Suprapubic skin (tissue), 3 donors: ENCODE measurements around the gene CALML5.

Source experiments
- CTCF ChIP-seq, 2 donors: fragments of 200-600 bp in 1 of 2; fragments of 450-650 bp in 1 of 2; sonication (generic) in 1 of 2; IDR thresholded peaks; one replicate each; pipeline ENCODE4 v1.5.1; 2016 to 2019; ENCODE audit warnings: antibody characterized with exemption in 2 of 2, mild to moderate bottlenecking in 1 of 2, moderate library complexity in 1 of 2
- POLR2AphosphoS5 ChIP-seq, 3 donors: sonication (generic); formaldehyde crosslinking; IDR thresholded peaks; one replicate each; pipeline ENCODE4 v1.6.1; 2017; ENCODE audit warnings: antibody characterized with exemption in 3 of 3

- no peak for TF ChIP-seq CTCF (IDR thresholded peaks at IDR 0.05)
- no peak for TF ChIP-seq POLR2AphosphoS5 (IDR thresholded peaks at IDR 0.05)
Measured at GRCh38 chr10:5530412-5530806, 31.0 kb upstream of the CALML5 start.
